22Rv1 (cell line): ENCODE measurements around the gene GPC6.

Source experiments
- ZFX ChIP-seq: fragments of 450-650 bp; IDR thresholded peaks from 2 replicates; pipeline ENCODE4 v1.6.1; 2017; ENCODE audit warnings: antibody characterized with exemption, borderline replicate concordance
- TF ChIP-seq, protein P1 (sequence below): fragments of 450-650 bp; IDR thresholded peaks from 2 replicates; pipeline ENCODE4 v1.5.1; 2017; ENCODE audit warnings: mild to moderate bottlenecking

DNA sequence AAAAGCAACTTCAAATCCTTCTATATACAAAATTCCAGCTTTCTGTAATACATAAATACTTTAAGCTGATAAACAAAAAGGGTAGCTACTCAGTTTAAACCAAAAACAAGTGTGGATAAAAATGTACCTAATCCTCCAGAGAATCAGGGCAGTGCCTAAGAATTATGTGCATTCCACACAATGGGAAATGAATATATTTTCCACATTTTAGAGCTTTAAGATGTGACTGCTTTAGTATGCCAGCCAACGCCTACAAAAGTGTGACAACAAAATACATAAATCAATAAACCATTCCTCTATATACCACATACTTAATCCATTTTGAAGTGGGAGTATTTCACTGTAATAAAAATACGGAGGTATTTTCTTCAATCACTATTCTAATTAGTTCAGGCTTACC is 977.6 kb downstream of the GPC6 start:
- TF ChIP-seq, protein P1, sequence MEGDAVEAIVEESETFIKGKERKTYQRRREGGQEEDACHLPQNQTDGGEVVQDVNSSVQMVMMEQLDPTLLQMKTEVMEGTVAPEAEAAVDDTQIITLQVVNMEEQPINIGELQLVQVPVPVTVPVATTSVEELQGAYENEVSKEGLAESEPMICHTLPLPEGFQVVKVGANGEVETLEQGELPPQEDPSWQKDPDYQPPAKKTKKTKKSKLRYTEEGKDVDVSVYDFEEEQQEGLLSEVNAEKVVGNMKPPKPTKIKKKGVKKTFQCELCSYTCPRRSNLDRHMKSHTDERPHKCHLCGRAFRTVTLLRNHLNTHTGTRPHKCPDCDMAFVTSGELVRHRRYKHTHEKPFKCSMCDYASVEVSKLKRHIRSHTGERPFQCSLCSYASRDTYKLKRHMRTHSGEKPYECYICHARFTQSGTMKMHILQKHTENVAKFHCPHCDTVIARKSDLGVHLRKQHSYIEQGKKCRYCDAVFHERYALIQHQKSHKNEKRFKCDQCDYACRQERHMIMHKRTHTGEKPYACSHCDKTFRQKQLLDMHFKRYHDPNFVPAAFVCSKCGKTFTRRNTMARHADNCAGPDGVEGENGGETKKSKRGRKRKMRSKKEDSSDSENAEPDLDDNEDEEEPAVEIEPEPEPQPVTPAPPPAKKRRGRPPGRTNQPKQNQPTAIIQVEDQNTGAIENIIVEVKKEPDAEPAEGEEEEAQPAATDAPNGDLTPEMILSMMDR: no peak
- no peak for TF ChIP-seq ZFX
